ENCODE results near the gene PPARG.

PPARG gene

GRCh38 chr3:12420393-12420792 is 131.5 kb downstream of the PPARG start:
- no peak for DNase-seq

- no peak for DNase-seq
Measured at GRCh38 chr3:12421132-12421531, 132.3 kb downstream of the PPARG start.

- DNase-seq, result no peak
Measured at GRCh38 chr3:12423131-12423530, 134.3 kb downstream of the PPARG start.

GRCh38 chr3:12423918-12424630 is 135.2 kb downstream of the PPARG start:
- DNase-seq, result no peak

- no peak for DNase-seq
Measured at GRCh38 chr3:12424635-12425319, 135.9 kb downstream of the PPARG start.

GRCh38 chr3:12425850-12426579 is 137.1 kb downstream of the PPARG start:
- DNase-seq, result no peak

- DNase-seq, result no peak
Measured at GRCh38 chr3:12427551-12427950, 138.7 kb downstream of the PPARG start.

- DNase-seq, result no peak
Measured at GRCh38 chr3:12428126-12428525, 139.3 kb downstream of the PPARG start.

GRCh38 chr3:12430086-12430485 is 141.2 kb downstream of the PPARG start:
- no peak for DNase-seq

- DNase-seq, result peak; percentile 11
Measured at GRCh38 chr3:12433823-12434222, 145.0 kb downstream of the PPARG start.

- DNase-seq, result peak; percentile 75
Measured at GRCh38 chr3:12436514-12437220, 147.8 kb downstream of the PPARG start.

- DNase-seq, result no peak
Measured at GRCh38 chr3:12437221-12437605, 148.3 kb downstream of the PPARG start.

- DNase-seq, result peak; percentile 9
Measured at GRCh38 chr3:12437861-12438260, 149.0 kb downstream of the PPARG start.

GRCh38 chr3:12438318-12438717 is 149.4 kb downstream of the PPARG start:
- DNase-seq, result peak; percentile 28

- DNase-seq, result peak; percentile 30
Measured at GRCh38 chr3:12439161-12439940, 150.5 kb downstream of the PPARG start.

- peak; percentile 87 for DNase-seq
Measured at GRCh38 chr3:12440927-12441714, 152.3 kb downstream of the PPARG start.

GRCh38 chr3:12442654-12443501 is 154.0 kb downstream of the PPARG start:
- peak; percentile 39 for DNase-seq

- peak; percentile 28 for DNase-seq
Measured at GRCh38 chr3:12443781-12444522, 155.1 kb downstream of the PPARG start.

GRCh38 chr3:12444582-12445471 is 156.0 kb downstream of the PPARG start:
- DNase-seq, result peak; percentile 43

Data from right forelimb (tissue), 1 donor.